Epithelial cell of esophagus (primary cell): ENCODE results near the gene ADAT1.
A peak's percentile ranks its signal among the peaks of the same experiment; 100 is the strongest.

Source experiments
- DNase-seq: peaks from one replicate; pipeline ENCODE4 v3.0.0; 2010; ENCODE audit warnings: low read depth
- H3K4me3 ChIP-seq: 2 replicates; pipeline ENCODE4 v1.5.1; 2011; ENCODE audit warnings: mild to moderate bottlenecking, low read length, control low read depth
- TF ChIP-seq, protein P1 (sequence below): IDR thresholded peaks from 2 replicates; pipeline ENCODE4 v1.5.1; 2011; ENCODE audit warnings: low read depth, mild to moderate bottlenecking, low read length, control low read depth, inconsistent platforms; ENCODE audit not compliant: insufficient read depth; ENCODE audit errors: missing control alignments

Gene ADAT1

DNA sequence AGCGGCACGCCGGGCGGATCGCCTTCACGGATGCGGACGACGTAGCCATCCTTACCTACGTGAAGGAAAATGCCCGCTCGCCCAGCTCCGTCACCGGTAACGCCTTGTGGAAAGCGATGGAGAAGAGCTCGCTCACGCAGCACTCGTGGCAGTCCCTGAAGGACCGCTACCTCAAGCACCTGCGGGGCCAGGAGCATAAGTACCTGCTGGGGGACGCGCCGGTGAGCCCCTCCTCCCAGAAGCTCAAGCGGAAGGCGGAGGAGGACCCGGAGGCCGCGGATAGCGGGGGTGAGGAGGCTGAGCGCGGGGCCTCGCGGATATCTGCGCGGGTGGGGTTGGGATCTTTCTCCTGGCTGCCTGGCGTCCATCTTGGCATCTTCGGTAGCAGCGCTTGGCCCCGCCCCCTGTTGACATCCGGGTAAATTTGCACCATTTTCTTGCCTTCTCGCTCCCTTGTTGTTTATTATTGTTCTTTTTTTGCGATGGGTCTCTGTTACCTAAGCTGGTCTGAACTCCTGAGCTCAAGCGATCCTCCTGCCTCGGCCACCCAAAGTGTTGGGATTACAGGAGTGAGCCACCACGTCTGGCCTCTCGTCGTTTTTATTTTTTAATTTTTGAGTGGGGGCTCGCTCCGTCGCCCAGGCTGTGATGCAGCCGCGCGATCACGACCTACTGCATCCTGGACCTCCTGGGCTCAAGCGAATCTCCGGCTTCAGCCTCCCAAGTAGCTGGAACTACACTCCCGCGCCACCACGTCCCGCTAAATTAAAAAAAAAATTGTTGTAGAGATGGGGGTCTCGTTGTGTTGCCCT, 25.4 kb upstream of the ADAT1 start:
- H3K4me3 ChIP-seq, result peak overlapping the region; percentile 84

GRCh38 chr16:75647492-75648264, 24.6 kb upstream of the ADAT1 start, which contains the start of the genes KARS1 and TERF2IP:
TSS of gene KARS1 (minus strand) at chr16:75647665. CDS start at chr16:75647639, 26 bp downstream.
TSS of gene TERF2IP (plus strand) at chr16:75647773. CDS start at chr16:75647883, 110 bp downstream.
- H3K4me3 ChIP-seq, result peak within 1 kb of the TSS; percentile 84
- TF ChIP-seq, protein P1, sequence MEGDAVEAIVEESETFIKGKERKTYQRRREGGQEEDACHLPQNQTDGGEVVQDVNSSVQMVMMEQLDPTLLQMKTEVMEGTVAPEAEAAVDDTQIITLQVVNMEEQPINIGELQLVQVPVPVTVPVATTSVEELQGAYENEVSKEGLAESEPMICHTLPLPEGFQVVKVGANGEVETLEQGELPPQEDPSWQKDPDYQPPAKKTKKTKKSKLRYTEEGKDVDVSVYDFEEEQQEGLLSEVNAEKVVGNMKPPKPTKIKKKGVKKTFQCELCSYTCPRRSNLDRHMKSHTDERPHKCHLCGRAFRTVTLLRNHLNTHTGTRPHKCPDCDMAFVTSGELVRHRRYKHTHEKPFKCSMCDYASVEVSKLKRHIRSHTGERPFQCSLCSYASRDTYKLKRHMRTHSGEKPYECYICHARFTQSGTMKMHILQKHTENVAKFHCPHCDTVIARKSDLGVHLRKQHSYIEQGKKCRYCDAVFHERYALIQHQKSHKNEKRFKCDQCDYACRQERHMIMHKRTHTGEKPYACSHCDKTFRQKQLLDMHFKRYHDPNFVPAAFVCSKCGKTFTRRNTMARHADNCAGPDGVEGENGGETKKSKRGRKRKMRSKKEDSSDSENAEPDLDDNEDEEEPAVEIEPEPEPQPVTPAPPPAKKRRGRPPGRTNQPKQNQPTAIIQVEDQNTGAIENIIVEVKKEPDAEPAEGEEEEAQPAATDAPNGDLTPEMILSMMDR, result no peak
- peak; percentile 95 for DNase-seq

More for the DNA sequence above, 25.4 kb upstream of the ADAT1 start:
- DNase-seq, result peak; percentile 82
- TF ChIP-seq, protein P1, result no peak

- DNase-seq, result no peak
- peak overlapping the region; percentile 84 for H3K4me3 ChIP-seq
- TF ChIP-seq, protein P1, result no peak
These were observed 24.0 kb upstream of the ADAT1 start for GRCh38 chr16:75647112-75647491.

GRCh38 chr16:75644240-75645012, 21.3 kb upstream of the ADAT1 start:
- TF ChIP-seq, protein P1, result peak; percentile 47
- H3K4me3 ChIP-seq, result no peak overlapping the region
- DNase-seq, result peak; percentile 53

GRCh38 chr16:75640598-75640997, 17.5 kb upstream of the ADAT1 start:
- no peak for DNase-seq
- H3K4me3 ChIP-seq, result no peak overlapping the region
- TF ChIP-seq, protein P1, result no peak

GRCh38 chr16:75635036-75635435, 12.0 kb upstream of the ADAT1 start:
- no peak overlapping the region for H3K4me3 ChIP-seq
- DNase-seq, result no peak
- TF ChIP-seq, protein P1, result no peak
